ENCODE measurements around the gene CA6.

- no peak for TF ChIP-seq CTCF (IDR thresholded peaks at IDR 0.05; ENCODE audit: poor library complexity)
- no peak for TF ChIP-seq EZH2 (IDR thresholded peaks at IDR 0.05; ENCODE audit: borderline replicate concordance)
- TF ChIP-seq EZH2phosphoT487 (IDR thresholded peaks at IDR 0.05; ENCODE audit: low read depth, severe bottlenecking, unreplicated experiment): no peak
These were observed 1.5 kb downstream of the CA6 start for GRCh38 chr1:8947127-8947691.
